Measurements from ENCODE around the gene WNT2. TPM values are rescaled to one million over a fixed set of nuclear protein-coding genes. Genes with fewer than 3 reads are reported as not detected.

WNT2 gene
- total and polyA plus RNA-seq, 12 donors: 0.07 to 1.4 (median 0.16) TPM; not detected in 3

DNA sequence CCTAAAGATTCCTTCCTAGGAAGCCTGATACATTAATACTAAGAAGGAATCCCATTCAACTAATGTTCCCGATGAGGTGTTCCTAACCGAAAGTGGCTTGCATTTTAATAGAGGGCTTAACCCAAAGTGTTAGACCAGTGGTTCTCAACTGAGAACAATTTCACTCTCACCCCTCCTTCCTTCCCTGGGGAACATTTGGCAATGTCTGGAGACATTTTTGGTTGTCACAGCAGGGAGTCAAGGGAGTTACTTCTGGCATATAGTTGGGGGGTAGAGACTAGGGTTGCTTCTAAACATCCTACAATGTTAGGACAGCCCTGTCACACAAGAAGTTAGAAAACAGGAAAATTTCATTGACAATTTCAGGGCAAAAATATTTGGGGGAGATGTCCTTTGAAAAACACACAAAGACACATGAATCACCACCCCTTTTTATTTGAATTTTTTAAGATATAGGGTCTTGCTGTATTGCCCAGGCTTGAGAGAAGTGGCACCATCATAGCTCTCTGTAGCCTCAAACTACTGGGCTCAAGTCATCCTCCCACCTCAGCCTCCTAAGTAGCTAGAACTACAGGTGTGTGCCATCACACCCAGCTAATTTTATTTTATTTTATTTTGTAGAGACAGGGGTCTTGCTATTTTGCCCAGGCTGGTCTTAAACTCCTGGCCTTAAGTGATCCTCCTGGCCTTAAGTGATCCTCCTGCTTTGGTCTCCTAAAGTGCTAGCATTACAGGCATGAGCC, 50.7 kb downstream of the WNT2 start:
- TF ChIP-seq, protein P1, sequence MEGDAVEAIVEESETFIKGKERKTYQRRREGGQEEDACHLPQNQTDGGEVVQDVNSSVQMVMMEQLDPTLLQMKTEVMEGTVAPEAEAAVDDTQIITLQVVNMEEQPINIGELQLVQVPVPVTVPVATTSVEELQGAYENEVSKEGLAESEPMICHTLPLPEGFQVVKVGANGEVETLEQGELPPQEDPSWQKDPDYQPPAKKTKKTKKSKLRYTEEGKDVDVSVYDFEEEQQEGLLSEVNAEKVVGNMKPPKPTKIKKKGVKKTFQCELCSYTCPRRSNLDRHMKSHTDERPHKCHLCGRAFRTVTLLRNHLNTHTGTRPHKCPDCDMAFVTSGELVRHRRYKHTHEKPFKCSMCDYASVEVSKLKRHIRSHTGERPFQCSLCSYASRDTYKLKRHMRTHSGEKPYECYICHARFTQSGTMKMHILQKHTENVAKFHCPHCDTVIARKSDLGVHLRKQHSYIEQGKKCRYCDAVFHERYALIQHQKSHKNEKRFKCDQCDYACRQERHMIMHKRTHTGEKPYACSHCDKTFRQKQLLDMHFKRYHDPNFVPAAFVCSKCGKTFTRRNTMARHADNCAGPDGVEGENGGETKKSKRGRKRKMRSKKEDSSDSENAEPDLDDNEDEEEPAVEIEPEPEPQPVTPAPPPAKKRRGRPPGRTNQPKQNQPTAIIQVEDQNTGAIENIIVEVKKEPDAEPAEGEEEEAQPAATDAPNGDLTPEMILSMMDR (IDR thresholded peaks at IDR 0.05): no peak
- intact Hi-C loops (cut with DNase I): no loop called here
- Histone ChIP-seq H3K4me1 (no peaks in the 10 kb centered on the region), H3K4me3 (no peak overlapping the region), H3K27me3 (peaks cover 0 to 13% (median 4%) of the 10 kb centered on the region in 7 donors), H3K9me3 (no peaks in the 10 kb centered on the region), H3K27ac (no peak overlapping the region), H3K36me3 (no peaks in the 10 kb centered on the region)
- 86 to 94% methylated on average over 2 of the region's 2 CpGs for WGBS, 2 donors
- ATAC-seq (no peak), DNase-seq (no peak)

DNA sequence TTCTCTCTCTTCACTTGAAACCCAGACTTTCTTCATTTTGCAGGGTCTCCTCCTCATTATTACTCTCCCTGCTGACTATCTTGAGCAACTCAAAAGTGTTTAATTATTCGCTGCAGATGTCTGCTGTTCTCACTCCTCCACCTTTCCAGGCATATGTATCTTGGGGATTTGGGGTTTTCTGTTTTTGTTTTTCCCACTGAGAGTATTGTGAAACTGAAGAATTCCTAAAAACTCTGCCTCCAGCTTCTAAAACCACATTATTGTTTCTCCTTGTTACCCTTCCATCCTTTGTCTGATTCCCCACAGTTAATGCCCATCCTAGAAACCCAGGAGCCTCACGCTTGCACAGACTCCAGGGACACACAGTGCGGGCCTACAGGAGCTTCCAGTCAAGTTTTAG, 51.3 kb downstream of the WNT2 start:
- no peaks in the 10 kb centered on the region for H3K36me3 ChIP-seq
- H3K4me3 ChIP-seq: no peak overlapping the region
- no peaks in the 10 kb centered on the region for H3K4me1 ChIP-seq
- intact Hi-C loops (cut with DNase I): no loop called here
- DNase-seq (no peak), ATAC-seq (no peak)
- TF ChIP-seq, protein P1 (IDR thresholded peaks at IDR 0.05): no peak
- no peak overlapping the region for H3K27ac ChIP-seq
- H3K9me3 ChIP-seq: no peaks in the 10 kb centered on the region
- 86 to 88% methylated on average over 3 of the region's 3 CpGs for WGBS, 2 donors
- peaks cover 0 to 13% (median 4%) of the 10 kb centered on the region in 7 donors for H3K27me3 ChIP-seq

DNA sequence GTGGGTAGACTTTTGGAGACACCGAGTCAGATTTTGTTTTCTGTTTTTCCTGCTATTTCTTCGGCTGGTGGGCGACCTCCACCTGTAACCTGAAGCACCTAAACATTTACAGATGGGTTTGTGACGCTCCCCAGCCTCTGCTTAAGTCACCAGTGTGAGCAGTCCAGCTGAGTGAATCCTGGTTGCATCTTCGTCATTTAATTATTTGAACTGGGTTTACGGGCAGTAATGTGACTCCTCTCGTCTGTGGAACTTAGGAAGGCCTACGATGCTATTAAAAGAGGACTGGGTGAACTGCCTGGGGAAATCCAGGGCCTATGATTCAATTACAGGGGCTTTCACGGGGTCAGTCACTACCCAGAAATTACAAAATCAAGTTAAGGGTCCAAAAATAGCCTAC, 52.5 kb downstream of the WNT2 start:
- Histone ChIP-seq H3K27me3 (peaks cover 0 to 13% (median 0%) of the 10 kb centered on the region in 7 donors), H3K9me3 (peaks cover 0 to 8% (median 0%) of the 10 kb centered on the region in 11 donors), H3K4me1 (no peaks in the 10 kb centered on the region), H3K36me3 (no peaks in the 10 kb centered on the region), H3K4me3 (no peak overlapping the region), H3K27ac (peak overlapping the region in 1 of 10 donors; percentile 21)
- 76 to 79% methylated on average over 9 of the region's 9 CpGs for WGBS, 2 donors
- TF ChIP-seq, protein P1 (IDR thresholded peaks at IDR 0.05): no peak
- ATAC-seq (no peak), DNase-seq (no peak)
- intact Hi-C loops (cut with DNase I): no loop called here

DNA sequence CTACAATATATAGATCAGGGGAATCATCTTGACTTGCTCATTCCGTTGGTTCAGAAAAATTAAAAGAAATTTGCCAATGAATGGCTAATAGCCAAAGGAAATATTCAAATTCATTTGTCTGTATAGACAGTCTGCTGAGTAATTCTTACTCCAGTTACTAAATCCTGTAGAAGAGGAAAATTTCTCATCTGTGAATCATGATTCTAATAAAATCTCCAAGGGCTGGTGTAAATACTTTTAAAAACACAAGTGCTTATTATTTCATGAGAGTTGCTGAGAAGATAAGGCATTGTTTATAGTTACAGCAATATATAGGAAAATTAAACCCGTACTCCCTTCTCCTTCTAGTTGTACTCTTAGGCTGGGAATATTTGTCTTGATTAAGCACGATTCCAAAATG, 53.0 kb downstream of the WNT2 start:
- Histone ChIP-seq H3K36me3 (no peaks in the 10 kb centered on the region), H3K27ac (peak overlapping the region in 1 of 10 donors; percentile 24), H3K27me3 (peaks cover 0 to 11% (median 0%) of the 10 kb centered on the region in 7 donors), H3K4me3 (no peak overlapping the region), H3K9me3 (peaks cover 0 to 8% (median 0%) of the 10 kb centered on the region in 11 donors), H3K4me1 (no peaks in the 10 kb centered on the region)
- intact Hi-C loops (cut with DNase I): no loop called here
- no peak for DNase-seq
- WGBS, 2 donors: 71 to 73% methylated on average over 3 of the region's 3 CpGs
- TF ChIP-seq, protein P1 (IDR thresholded peaks at IDR 0.05): no peak
- no peak for ATAC-seq

All from heart right ventricle (tissue), 16 donors.